ENCODE measurements around the gene TSPAN14.

DNA sequence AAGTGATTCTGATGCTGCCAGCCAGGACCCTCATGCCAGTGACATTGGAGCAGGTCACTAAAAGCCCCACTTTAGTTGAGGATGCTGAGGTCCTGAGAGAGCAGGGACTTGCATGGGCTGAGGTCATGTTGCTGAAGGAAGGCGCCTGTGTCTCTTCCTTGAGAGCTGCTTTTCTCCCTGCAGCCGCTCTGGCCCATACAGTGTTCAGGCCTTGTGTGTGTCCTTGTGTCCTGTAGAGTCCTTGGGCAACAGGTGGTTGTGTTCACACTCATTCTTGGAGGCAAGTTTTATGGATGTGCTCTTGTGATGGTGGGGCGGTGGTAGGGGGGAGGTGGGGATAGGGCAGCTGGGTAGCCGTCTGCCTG lies 33.3 kb downstream of the TSPAN14 start:
- TF ChIP-seq CTCF (IDR thresholded peaks at IDR 0.05; ENCODE audit: low read depth, low read length, missing input control): no peak
- TF ChIP-seq EGR1 (IDR thresholded peaks at IDR 0.05; ENCODE audit: low read depth in 2 of 2): no peak
- no peak for TF ChIP-seq SP1 (IDR thresholded peaks at IDR 0.05)
- TF ChIP-seq REST (IDR thresholded peaks at IDR 0.05): no peak
- no peak for TF ChIP-seq FOXA1 (IDR thresholded peaks at IDR 0.05)
- TF ChIP-seq MAX (IDR thresholded peaks at IDR 0.05): no peak
- TF ChIP-seq YY1 (IDR thresholded peaks at IDR 0.05): no peak
- no peak for TF ChIP-seq TAF1 (conservative IDR thresholded peaks at IDR 0.05)
- no peak for TF ChIP-seq RAD21 (IDR thresholded peaks at IDR 0.05)
- no peak for TF ChIP-seq GABPA (IDR thresholded peaks at IDR 0.05 in 1 of 2, conservative IDR thresholded peaks at IDR 0.05 in 1 of 2)
- TF ChIP-seq HNF4G (IDR thresholded peaks at IDR 0.05): no peak
- TF ChIP-seq, protein P1, sequence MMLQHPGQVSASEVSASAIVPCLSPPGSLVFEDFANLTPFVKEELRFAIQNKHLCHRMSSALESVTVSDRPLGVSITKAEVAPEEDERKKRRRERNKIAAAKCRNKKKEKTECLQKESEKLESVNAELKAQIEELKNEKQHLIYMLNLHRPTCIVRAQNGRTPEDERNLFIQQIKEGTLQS (IDR thresholded peaks at IDR 0.05): no peak
- no peak for TF ChIP-seq NR2F2 (IDR thresholded peaks at IDR 0.05)
- no peak for TF ChIP-seq RXRA (IDR thresholded peaks at IDR 0.05)
